H9 (cell line): Measurements from ENCODE around the gene UNC45A. TPM values are rescaled to one million over a fixed set of nuclear protein-coding genes. Genes with fewer than 3 reads are reported as not detected.
A peak's percentile ranks its signal among the peaks of the same experiment; 100 is the strongest.

Source experiments
- DNase-seq: peaks from one replicate; pipeline ENCODE4 v3.0.0-alpha.2; 2017
- H2AFZ ChIP-seq: one replicate; pipeline ENCODE4 v1.6.1; 2013; ENCODE audit warnings: mild to moderate bottlenecking, low read length, control low read depth, moderate library complexity
- H2AK5ac ChIP-seq: 2 replicates; pipeline ENCODE4 v1.6.1; 2013; ENCODE audit warnings: low read length, control low read depth, mixed read lengths; ENCODE audit not compliant: insufficient read length
- H2BK120ac ChIP-seq: one replicate; pipeline ENCODE4 v1.6.1; 2013; ENCODE audit warnings: low read depth, mild to moderate bottlenecking, low read length, control low read depth, inconsistent platforms; ENCODE audit not compliant: poor library complexity, severe bottlenecking
- H2BK12ac ChIP-seq: 2 replicates; pipeline ENCODE4 v1.6.1; 2013; ENCODE audit warnings: low read length, control low read depth, mixed read lengths, low read depth; ENCODE audit not compliant: insufficient read length
- H2BK15ac ChIP-seq: 2 replicates; pipeline ENCODE4 v1.6.1; 2013; ENCODE audit warnings: low read depth, low read length, control low read depth
- H2BK20ac ChIP-seq: one replicate; pipeline ENCODE4 v1.6.1; 2013; ENCODE audit warnings: low read depth, mild to moderate bottlenecking, low read length, control low read depth, inconsistent platforms; ENCODE audit not compliant: poor library complexity, severe bottlenecking
- H2BK5ac ChIP-seq: 2 replicates; pipeline ENCODE4 v1.6.1; 2013; ENCODE audit warnings: low read length, control low read depth, mixed read lengths; ENCODE audit not compliant: insufficient read length
- H3K14ac ChIP-seq: 2 replicates; pipeline ENCODE4 v1.6.1; 2013; ENCODE audit warnings: low read length, control low read depth; ENCODE audit not compliant: insufficient read depth
- H3K18ac ChIP-seq: 2 replicates; pipeline ENCODE4 v1.6.1; 2013; ENCODE audit warnings: low read depth, mild to moderate bottlenecking, mixed read lengths, low read length, control low read depth; ENCODE audit not compliant: insufficient read length
- H3K23ac ChIP-seq: 2 replicates; pipeline ENCODE4 v1.6.1; 2013; ENCODE audit warnings: low read length, control low read depth, mixed read lengths, low read depth; ENCODE audit not compliant: insufficient read length
- H3K23me2 ChIP-seq: 2 replicates; pipeline ENCODE4 v1.6.1; 2013; ENCODE audit warnings: low read depth, mild to moderate bottlenecking, mixed read lengths, low read length, control low read depth; ENCODE audit not compliant: insufficient read length, poor library complexity, severe bottlenecking
- H3K27ac ChIP-seq: 2 replicates; pipeline ENCODE4 v1.5.1; 2013; ENCODE audit warnings: low read length, control low read depth, mixed read lengths, low read depth; ENCODE audit not compliant: insufficient read length
- H3K27me3 ChIP-seq: 2 replicates; pipeline ENCODE4 v1.6.1; 2013; ENCODE audit warnings: low read length, control low read depth, inconsistent platforms; ENCODE audit not compliant: insufficient read depth
- H3K4ac ChIP-seq: 2 replicates; pipeline ENCODE4 v1.6.1; 2013; ENCODE audit warnings: low read depth, mild to moderate bottlenecking, control low read depth, inconsistent platforms, low read length, moderate library complexity
- H3K4me1 ChIP-seq: 2 replicates; pipeline ENCODE4 v1.6.1; 2013; ENCODE audit warnings: low read length, control low read depth, inconsistent platforms; ENCODE audit not compliant: insufficient read depth
- H3K4me2 ChIP-seq: 2 replicates; pipeline ENCODE4 v1.6.1; 2013; ENCODE audit warnings: low read length, control low read depth, mixed read lengths; ENCODE audit not compliant: insufficient read length, insufficient read depth
- H3K56ac ChIP-seq: 2 replicates; pipeline ENCODE4 v1.6.1; 2013; ENCODE audit warnings: low read depth, mild to moderate bottlenecking, mixed read lengths, low read length, control low read depth; ENCODE audit not compliant: insufficient read length
- H3K79me1 ChIP-seq: 2 replicates; pipeline ENCODE4 v1.6.1; 2013; ENCODE audit warnings: low read depth, mild to moderate bottlenecking, moderate library complexity, low read length, control low read depth, inconsistent platforms; ENCODE audit not compliant: insufficient read depth, poor library complexity, severe bottlenecking
- H3K79me2 ChIP-seq: 2 replicates; pipeline ENCODE4 v1.6.1; 2013; ENCODE audit warnings: low read length, control low read depth, inconsistent platforms; ENCODE audit not compliant: insufficient read depth
- H3K9ac ChIP-seq: 2 replicates; pipeline ENCODE4 v1.6.1; 2013; ENCODE audit warnings: low read length, control low read depth, mixed read lengths; ENCODE audit not compliant: insufficient read length; ENCODE audit errors: extremely low read depth
- H3K9me3 ChIP-seq: one replicate; pipeline ENCODE4 v1.6.1; 2013; ENCODE audit warnings: low read depth, low read length, inconsistent platforms; ENCODE audit not compliant: control insufficient read depth
- H3T11ph ChIP-seq: one replicate; pipeline ENCODE4 v1.6.1; 2013; ENCODE audit warnings: mild to moderate bottlenecking, low read length, control low read depth, inconsistent platforms
- H4K20me1 ChIP-seq: one replicate; pipeline ENCODE4 v1.6.1; 2013; ENCODE audit not compliant: control insufficient read depth, insufficient read length, insufficient read depth
- H4K5ac ChIP-seq: 2 replicates; pipeline ENCODE4 v1.6.1; 2013; ENCODE audit warnings: low read depth, mild to moderate bottlenecking, mixed read lengths, low read length, control low read depth; ENCODE audit not compliant: insufficient read length
- H4K8ac ChIP-seq: replicated peaks from 2 replicates; pipeline ENCODE4 v1.6.1; 2013; ENCODE audit warnings: low read length, control low read depth, mixed read lengths, low read depth; ENCODE audit not compliant: insufficient read length
- H4K91ac ChIP-seq: 2 replicates; pipeline ENCODE4 v1.6.1; 2013; ENCODE audit warnings: low read depth, mild to moderate bottlenecking, moderate library complexity, mixed read lengths, low read length, control low read depth; ENCODE audit not compliant: insufficient read length
- H3K27ac Mint-ChIP-seq, 3 experiments: 2 replicates in 2 of 3; 3 replicates in 1 of 3; pipeline ENCODE4 v1.8.0; 2020 to 2021; ENCODE audit warnings: mixed read lengths in 3 of 3, mild to moderate bottlenecking in 1 of 3, moderate library complexity in 1 of 3
- H3K27me3 Mint-ChIP-seq: 2 replicates; pipeline ENCODE4 v1.8.0; 2021; ENCODE audit warnings: low read depth, mild to moderate bottlenecking, moderate library complexity, mixed read lengths
- H3K36me3 Mint-ChIP-seq, 3 experiments: 2 replicates in 2 of 3; 3 replicates in 1 of 3; pipeline ENCODE4 v1.8.0; 2020 to 2021; ENCODE audit warnings: low read depth in 3 of 3, mixed read lengths in 3 of 3; ENCODE audit not compliant: insufficient read depth in 1 of 3
- H3K4me1 Mint-ChIP-seq, 2 experiments: 2 replicates each; pipeline ENCODE4 v1.8.0; 2020; ENCODE audit warnings: mixed read lengths in 2 of 2
- H3K4me3 Mint-ChIP-seq, 2 experiments: 2 replicates in 1 of 2; 3 replicates in 1 of 2; pipeline ENCODE4 v1.8.0; 2020 to 2021; ENCODE audit warnings: mild to moderate bottlenecking in 2 of 2, mixed read lengths in 2 of 2, moderate library complexity in 1 of 2
- H3K9me3 Mint-ChIP-seq, 2 experiments: 2 replicates in 1 of 2; 3 replicates in 1 of 2; pipeline ENCODE4 v1.8.0; 2020; ENCODE audit warnings: mild to moderate bottlenecking in 2 of 2, mixed read lengths in 2 of 2, moderate library complexity in 1 of 2
- WGBS: extraction: QIAGEN DNeasy Blood & Tissue Kit; methylation state at CpG from one replicate; pipeline ENCODE4 v1.1.7; 2013; ENCODE audit warnings: missing lambda C conversion rate, low lambda C conversion rate, mixed read lengths; ENCODE audit not compliant: insufficient read length; ENCODE audit errors: extremely low coverage; 5-methylcytosine and 5-hydroxymethylcytosine counted together
- total RNA-seq: library from RNA; stranded (reverse); gene quantifications from 2 replicates; pipeline ENCODE4 v1.2.1, GENCODE V29; 2021
- TF ChIP-seq, protein P1 (sequence below): fragments of 200-600 bp; sonication (generic); conservative IDR thresholded peaks from 3 replicates; pipeline ENCODE4 v1.8.0; 2021; ENCODE audit warnings: antibody characterized with exemption, mild to moderate bottlenecking

Gene UNC45A
- total RNA-seq, 1 experiment from 2014 or later = 84.6 TPM

DNA sequence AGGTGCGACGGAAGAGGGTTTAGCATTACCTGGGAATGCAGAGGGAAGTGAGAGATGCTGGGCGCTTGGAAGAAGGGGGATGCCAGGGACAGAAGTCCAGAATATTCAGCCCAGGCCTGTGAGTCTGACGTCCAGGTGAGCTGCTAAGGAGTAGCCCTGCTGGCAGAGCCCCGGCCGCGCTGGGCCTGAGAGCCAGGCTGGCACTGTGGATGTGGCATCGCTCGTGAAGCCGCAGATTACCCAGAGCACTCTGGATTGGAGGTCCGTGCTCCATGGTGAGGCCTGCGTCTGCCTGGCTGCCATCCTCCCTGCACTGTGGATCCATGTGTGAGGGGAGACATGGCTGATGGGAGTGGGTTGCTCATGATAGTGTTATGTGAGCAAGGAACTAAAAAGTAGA lies 17.5 kb upstream of the UNC45A start:
- H4K20me1 ChIP-seq = no peaks in the 10 kb centered on the region
- H3T11ph ChIP-seq = no peak overlapping the region
- H3K4me2 ChIP-seq = no peak overlapping the region
- H2BK12ac ChIP-seq = no peak overlapping the region
- no peak overlapping the region for H2BK5ac ChIP-seq
- no peaks in the 10 kb centered on the region for H3K9me3 ChIP-seq
- H4K8ac ChIP-seq = no peak overlapping the region
- H3K4me1 Mint-ChIP-seq = peaks cover 7 to 8% of the 10 kb centered on the region in 2 experiments; a peak in 3 of 4 replicates
- no peak overlapping the region for H3K14ac ChIP-seq
- H2AFZ ChIP-seq = no peak overlapping the region
- TF ChIP-seq, protein P1, sequence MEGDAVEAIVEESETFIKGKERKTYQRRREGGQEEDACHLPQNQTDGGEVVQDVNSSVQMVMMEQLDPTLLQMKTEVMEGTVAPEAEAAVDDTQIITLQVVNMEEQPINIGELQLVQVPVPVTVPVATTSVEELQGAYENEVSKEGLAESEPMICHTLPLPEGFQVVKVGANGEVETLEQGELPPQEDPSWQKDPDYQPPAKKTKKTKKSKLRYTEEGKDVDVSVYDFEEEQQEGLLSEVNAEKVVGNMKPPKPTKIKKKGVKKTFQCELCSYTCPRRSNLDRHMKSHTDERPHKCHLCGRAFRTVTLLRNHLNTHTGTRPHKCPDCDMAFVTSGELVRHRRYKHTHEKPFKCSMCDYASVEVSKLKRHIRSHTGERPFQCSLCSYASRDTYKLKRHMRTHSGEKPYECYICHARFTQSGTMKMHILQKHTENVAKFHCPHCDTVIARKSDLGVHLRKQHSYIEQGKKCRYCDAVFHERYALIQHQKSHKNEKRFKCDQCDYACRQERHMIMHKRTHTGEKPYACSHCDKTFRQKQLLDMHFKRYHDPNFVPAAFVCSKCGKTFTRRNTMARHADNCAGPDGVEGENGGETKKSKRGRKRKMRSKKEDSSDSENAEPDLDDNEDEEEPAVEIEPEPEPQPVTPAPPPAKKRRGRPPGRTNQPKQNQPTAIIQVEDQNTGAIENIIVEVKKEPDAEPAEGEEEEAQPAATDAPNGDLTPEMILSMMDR = no peak
- no peak overlapping the region for H3K56ac ChIP-seq
- no peak overlapping the region for H3K27ac ChIP-seq
- H3K36me3 Mint-ChIP-seq = peaks cover 5 to 61% (median 18%) of the 10 kb centered on the region in 3 experiments; a peak in 6 of 7 replicates
- no peak overlapping the region for H2BK15ac ChIP-seq
- H4K91ac ChIP-seq = no peak overlapping the region
- no peak overlapping the region for H4K5ac ChIP-seq
- H2BK20ac ChIP-seq = no peak overlapping the region
- no peak overlapping the region for H2AK5ac ChIP-seq
- DNase-seq = no peak
- no peak overlapping the region for H2BK120ac ChIP-seq
- H3K4ac ChIP-seq = no peak overlapping the region
- H3K27me3 Mint-ChIP-seq = no peaks in the 10 kb centered on the region
- no peaks in the 10 kb centered on the region for H3K79me2 ChIP-seq
- no CpG with 5 or more reads among the region's 12 CpGs for WGBS
- no peaks in the 10 kb centered on the region for H3K79me1 ChIP-seq
- no peaks in the 10 kb centered on the region for H3K23me2 ChIP-seq
- no peak overlapping the region for H3K9ac ChIP-seq
- H3K18ac ChIP-seq = no peak overlapping the region
- no peaks in the 10 kb centered on the region for H3K4me1 ChIP-seq
- no peaks in the 10 kb centered on the region for H3K27me3 ChIP-seq
- H3K23ac ChIP-seq = no peak overlapping the region
- peak overlapping the region in 1 of 3 experiments; percentile 22; a peak in 2 of 7 replicates for H3K27ac Mint-ChIP-seq
- H3K9me3 Mint-ChIP-seq = no peaks in the 10 kb centered on the region
- H3K4me3 Mint-ChIP-seq = no peak overlapping the region
